Dendritic cell treated with granulocyte-macrophage colony-stimulating factor and Interleukin-4, amounts not matched to agents 40 ng/mL and 50 ng/mL, for 4 days (primary cell): ENCODE data around the gene CPEB3.
"Not testable (repeated sequence)": the region's sequence is repeated elsewhere in the genome, so short reads cannot be mapped to it uniquely, and the experiment has no call there.

Experiments used
- H3K27ac Mint-ChIP-seq: one replicate; pipeline ENCODE4 v1.8.0; 2022; ENCODE audit warnings: mild to moderate bottlenecking, mixed read lengths
- H3K27me3 Mint-ChIP-seq: one replicate; pipeline ENCODE4 v1.8.0; 2022; ENCODE audit warnings: mild to moderate bottlenecking, mixed read lengths
- H3K36me3 Mint-ChIP-seq: one replicate; pipeline ENCODE4 v1.8.0; 2022; ENCODE audit warnings: low read depth, mixed read lengths
- H3K4me1 Mint-ChIP-seq: one replicate; pipeline ENCODE4 v1.8.0; 2022; ENCODE audit warnings: low read depth, mixed read lengths
- H3K4me3 Mint-ChIP-seq: one replicate; pipeline ENCODE4 v1.8.0; 2022; ENCODE audit warnings: mild to moderate bottlenecking, moderate library complexity, mixed read lengths
- H3K9me3 Mint-ChIP-seq: one replicate; pipeline ENCODE4 v1.8.0; 2022; ENCODE audit warnings: mixed read lengths
- intact Hi-C: fragments of 100-400 bp; cut with micrococcal nuclease; formaldehyde crosslinking; loops from one replicate; pipeline ENCODE4 v1.15.0; 2022

The CPEB3 gene

GRCh38 chr10:92025340-92025739 is 265.5 kb downstream of the CPEB3 start:
- peaks cover 80% of the 10 kb centered on the region for H3K36me3 Mint-ChIP-seq
- not testable (repeated sequence) for H3K9me3 Mint-ChIP-seq, H3K4me1 Mint-ChIP-seq, H3K4me3 Mint-ChIP-seq, H3K27ac Mint-ChIP-seq, H3K27me3 Mint-ChIP-seq
- intact Hi-C loops = loop anchor here (10.0 kb wide), 1 partner anchor 191 kb away; no protein-coding TSS in a partner anchor

- H3K36me3 Mint-ChIP-seq = peaks cover 83% of the 10 kb centered on the region
- no peaks in the 10 kb centered on the region for H3K4me1 Mint-ChIP-seq
- H3K9me3 Mint-ChIP-seq = no peaks in the 10 kb centered on the region
- H3K27ac Mint-ChIP-seq = no peak overlapping the region
- H3K27me3 Mint-ChIP-seq = no peaks in the 10 kb centered on the region
- intact Hi-C loops = loop anchor here (10.0 kb wide), 1 partner anchor 190 kb away; no protein-coding TSS in a partner anchor
- H3K4me3 Mint-ChIP-seq = no peak overlapping the region
Observed at GRCh38 chr10:92024700-92025099, 266.2 kb downstream of the CPEB3 start.

GRCh38 chr10:92014620-92015019 is 276.3 kb downstream of the CPEB3 start:
- Mint-ChIP-seq H3K27ac (no peak overlapping the region), H3K4me1 (no peaks in the 10 kb centered on the region), H3K36me3 (peaks cover 88% of the 10 kb centered on the region), H3K27me3 (no peaks in the 10 kb centered on the region), H3K9me3 (no peaks in the 10 kb centered on the region), H3K4me3 (no peak overlapping the region)
- intact Hi-C loops = loop anchor here (5.0 kb wide), 1 partner anchor 32 kb away; no protein-coding TSS in a partner anchor

- no peaks in the 10 kb centered on the region for H3K9me3 Mint-ChIP-seq
- H3K36me3 Mint-ChIP-seq = peaks cover 80% of the 10 kb centered on the region
- intact Hi-C loops = no loop called here
- no peaks in the 10 kb centered on the region for H3K27me3 Mint-ChIP-seq
- H3K4me1 Mint-ChIP-seq = no peaks in the 10 kb centered on the region
- no peak overlapping the region for H3K4me3 Mint-ChIP-seq
- no peak overlapping the region for H3K27ac Mint-ChIP-seq
Observed at GRCh38 chr10:92011560-92012214, 279.2 kb downstream of the CPEB3 start.

- Mint-ChIP-seq H3K4me1 (no peaks in the 10 kb centered on the region), H3K27ac (no peak overlapping the region)
Observed at GRCh38 chr10:92010047-92010735, 280.7 kb downstream of the CPEB3 start.

GRCh38 chr10:92009445-92009844 is 281.4 kb downstream of the CPEB3 start:
- no peaks in the 10 kb centered on the region for H3K9me3 Mint-ChIP-seq
- no peak overlapping the region for H3K4me3 Mint-ChIP-seq
- H3K36me3 Mint-ChIP-seq = peaks cover 85% of the 10 kb centered on the region
- intact Hi-C loops = no loop called here
- no peaks in the 10 kb centered on the region for H3K4me1 Mint-ChIP-seq
- no peaks in the 10 kb centered on the region for H3K27me3 Mint-ChIP-seq
- no peak overlapping the region for H3K27ac Mint-ChIP-seq

More at GRCh38 chr10:92010047-92010735, 280.7 kb downstream of the CPEB3 start:
- Mint-ChIP-seq H3K4me3 (no peak overlapping the region), H3K36me3 (peaks cover 79% of the 10 kb centered on the region), H3K9me3 (no peaks in the 10 kb centered on the region), H3K27me3 (no peaks in the 10 kb centered on the region)
- intact Hi-C loops = no loop called here

GRCh38 chr10:92005978-92006377 is 284.9 kb downstream of the CPEB3 start:
- intact Hi-C loops = no loop called here
- no peak overlapping the region for H3K27ac Mint-ChIP-seq
- H3K9me3 Mint-ChIP-seq = no peaks in the 10 kb centered on the region
- peaks cover 85% of the 10 kb centered on the region for H3K36me3 Mint-ChIP-seq
- no peaks in the 10 kb centered on the region for H3K27me3 Mint-ChIP-seq
- no peak overlapping the region for H3K4me3 Mint-ChIP-seq
- H3K4me1 Mint-ChIP-seq = no peaks in the 10 kb centered on the region

GRCh38 chr10:92003258-92003657 is 287.6 kb downstream of the CPEB3 start:
- no peaks in the 10 kb centered on the region for H3K27me3 Mint-ChIP-seq
- no peak overlapping the region for H3K27ac Mint-ChIP-seq
- peaks cover 85% of the 10 kb centered on the region for H3K36me3 Mint-ChIP-seq
- H3K4me1 Mint-ChIP-seq = no peaks in the 10 kb centered on the region
- H3K9me3 Mint-ChIP-seq = no peaks in the 10 kb centered on the region
- intact Hi-C loops = no loop called here
- H3K4me3 Mint-ChIP-seq = no peak overlapping the region

- H3K27ac Mint-ChIP-seq = no peak overlapping the region
Observed at GRCh38 chr10:92001995-92002394, 288.9 kb downstream of the CPEB3 start.

GRCh38 chr10:92001581-92001980 is 289.3 kb downstream of the CPEB3 start:
- no peaks in the 10 kb centered on the region for H3K27me3 Mint-ChIP-seq
- H3K4me3 Mint-ChIP-seq = no peak overlapping the region
- no peak overlapping the region for H3K27ac Mint-ChIP-seq
- H3K9me3 Mint-ChIP-seq = no peaks in the 10 kb centered on the region
- no peaks in the 10 kb centered on the region for H3K4me1 Mint-ChIP-seq
- intact Hi-C loops = no loop called here
- peaks cover 89% of the 10 kb centered on the region for H3K36me3 Mint-ChIP-seq

More at GRCh38 chr10:92001995-92002394, 288.9 kb downstream of the CPEB3 start:
- intact Hi-C loops = no loop called here
- H3K27me3 Mint-ChIP-seq = no peaks in the 10 kb centered on the region
- peaks cover 89% of the 10 kb centered on the region for H3K36me3 Mint-ChIP-seq
- no peaks in the 10 kb centered on the region for H3K9me3 Mint-ChIP-seq
- no peak overlapping the region for H3K4me3 Mint-ChIP-seq
- H3K4me1 Mint-ChIP-seq = no peaks in the 10 kb centered on the region
